HT1080 (cell line): ENCODE results near the gene ZBTB46. TPM values are rescaled to one million over a fixed set of nuclear protein-coding genes. Genes with fewer than 3 reads are reported as not detected.

Experiments
- DNase-seq: peaks from one replicate; pipeline ENCODE4 v3.0.0-alpha.2; 2015; ENCODE audit warnings: low read depth
- total RNA-seq: library from RNA; depleted of rRNA; stranded (reverse); fragments of >200 nt; shearing (Covaris generic); gene quantifications from 2 replicates; pipeline ENCODE4 v1.2.3, GENCODE V29; 2014

Gene ZBTB46
- total RNA-seq, 1 experiment from 2014 or later, result 0.19 TPM

DNA sequence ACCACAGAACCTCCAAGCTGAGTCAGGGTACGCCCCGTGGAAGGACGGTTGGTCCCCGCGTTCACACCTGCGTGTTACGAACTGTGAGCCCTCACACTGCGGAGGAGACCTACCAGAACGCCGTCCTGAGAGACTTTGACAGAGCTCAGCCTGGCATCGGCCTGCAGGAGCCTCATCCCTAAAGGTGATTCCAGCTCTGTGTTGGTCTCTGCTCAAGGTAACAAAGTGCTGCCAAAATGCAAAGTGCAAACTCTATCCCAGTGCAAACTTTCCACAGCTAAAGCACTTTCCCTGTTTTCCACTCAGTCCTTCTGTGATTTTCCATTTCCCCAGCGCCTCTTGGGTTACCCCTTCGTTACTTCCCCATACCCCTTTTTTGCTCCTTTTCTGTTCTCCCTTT lies 8.6 kb upstream of the ZBTB46 start:
- DNase-seq, result no peak

DNA sequence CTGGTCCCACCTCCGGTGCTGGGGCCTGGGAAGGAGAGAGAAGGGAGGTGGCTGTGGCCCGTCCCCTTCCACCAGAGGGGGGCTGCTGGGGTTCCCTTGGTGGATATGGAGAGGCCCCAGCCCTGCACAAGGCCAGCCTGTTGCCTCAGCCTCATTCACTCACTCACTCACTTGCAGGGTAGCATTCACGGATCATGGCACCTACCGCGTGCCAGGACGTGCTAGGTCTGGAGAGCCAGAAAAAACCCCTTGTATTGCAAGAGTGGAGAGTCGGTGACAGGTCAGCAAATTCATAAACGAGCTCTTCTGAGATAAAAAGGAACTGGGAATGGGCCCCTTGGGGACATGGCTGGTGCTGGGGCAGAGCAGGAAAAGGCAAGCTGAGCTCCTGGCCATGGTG lies 6.4 kb upstream of the ZBTB46 start:
- DNase-seq, result no peak

DNA sequence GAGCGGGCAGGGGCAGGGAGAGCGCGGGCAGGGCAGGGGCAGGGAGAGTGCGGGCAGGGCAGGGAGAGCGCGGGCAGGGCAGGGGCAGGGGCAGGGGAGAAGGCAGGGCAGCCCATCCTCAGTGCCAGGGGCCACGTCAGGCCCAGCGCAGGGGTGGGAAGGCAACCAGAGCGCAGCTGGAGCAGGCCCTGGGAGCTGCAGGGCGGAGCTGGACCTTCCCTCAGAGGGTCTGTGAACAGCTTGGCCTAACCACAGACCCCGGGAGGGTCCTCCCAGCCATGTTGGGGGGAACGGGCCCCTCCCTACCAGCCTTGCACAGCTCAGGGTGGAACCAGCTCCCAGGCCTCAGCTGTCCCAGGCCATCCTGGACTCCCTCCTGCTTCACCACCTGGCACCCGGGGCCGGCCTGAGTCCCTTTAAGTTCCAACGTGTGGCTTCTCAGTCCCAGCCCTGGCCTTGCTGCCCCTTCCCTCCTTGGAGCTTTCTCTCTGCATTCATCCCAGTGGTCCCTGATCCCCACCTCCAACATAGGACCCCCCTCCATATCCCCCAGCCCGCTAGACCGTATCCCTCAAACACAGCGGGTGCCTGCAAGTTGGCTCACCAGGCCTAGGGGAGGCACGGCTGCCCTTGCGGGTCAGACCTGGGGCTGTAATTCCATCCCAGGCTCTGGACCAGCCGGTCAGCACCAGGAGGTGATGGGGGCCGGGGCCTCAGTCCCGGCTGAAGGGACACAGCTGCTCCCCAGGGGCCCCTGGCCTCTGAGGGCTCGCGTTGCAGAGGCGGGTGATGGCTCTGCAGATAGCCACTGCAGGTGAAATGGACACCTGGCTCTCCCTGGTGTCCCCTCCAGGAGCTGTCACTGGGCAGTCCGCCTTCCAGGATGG lies 5.6 kb upstream of the ZBTB46 start:
- no peak for DNase-seq

DNA sequence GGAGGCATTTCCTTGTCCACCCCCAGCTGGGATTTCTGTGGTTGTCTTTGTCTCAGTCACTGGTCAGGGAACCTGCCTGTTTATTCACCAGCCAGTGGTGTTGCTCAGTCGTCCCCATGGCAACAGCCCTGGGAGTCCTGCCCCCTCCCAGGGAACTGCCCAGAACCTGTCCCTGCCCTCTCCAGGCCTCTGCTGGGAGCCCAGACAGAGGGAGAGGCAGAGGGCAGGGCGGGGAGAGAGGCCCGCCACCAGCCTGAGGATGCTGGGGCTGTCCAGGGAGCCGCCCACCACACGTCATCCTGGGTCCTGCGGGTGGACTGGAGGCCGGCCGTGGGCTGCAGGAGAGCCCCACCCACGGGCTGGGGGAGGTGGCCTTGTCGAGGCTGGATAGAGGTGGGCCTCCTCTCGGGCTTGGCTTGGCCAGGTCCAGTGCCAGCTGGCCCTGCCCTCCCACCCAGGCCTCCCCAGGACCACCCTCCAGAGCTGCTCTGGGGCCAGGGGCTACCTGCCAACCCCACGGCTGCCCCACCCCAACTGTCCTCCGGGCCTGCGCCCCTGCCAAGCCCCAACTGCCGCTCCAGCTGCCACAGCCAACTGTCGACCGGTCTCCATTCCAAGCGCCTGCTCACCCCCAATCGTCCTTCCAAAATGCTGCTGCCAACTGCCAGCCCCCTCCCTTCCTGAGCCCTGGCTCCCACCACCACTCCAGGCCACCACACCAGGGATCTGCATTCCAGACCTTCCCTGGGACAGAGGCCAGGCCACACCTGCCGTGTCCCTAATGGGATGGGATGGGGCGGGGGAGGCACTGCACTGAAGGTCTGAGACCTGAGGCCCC lies 4.2 kb upstream of the ZBTB46 start:
- peak; percentile 89 for DNase-seq

DNA sequence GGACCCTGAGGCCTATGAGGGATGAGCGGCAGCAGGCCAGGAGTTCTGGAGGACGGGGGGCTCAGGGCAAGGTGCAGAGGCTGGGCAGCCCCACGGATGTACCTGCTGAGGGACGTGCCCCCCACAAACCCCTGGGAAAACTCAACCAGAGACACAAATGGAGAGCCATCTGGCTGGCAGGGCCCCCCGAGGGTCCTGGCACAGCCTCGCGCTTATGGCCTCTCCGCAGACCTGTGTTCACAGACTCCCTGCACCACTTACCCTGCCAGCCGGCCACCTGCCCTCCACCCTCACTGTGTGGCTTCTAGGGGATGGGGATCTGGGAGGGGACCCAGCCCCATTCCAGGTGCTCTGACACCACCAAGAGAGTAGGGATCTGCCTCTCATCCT lies 3.4 kb upstream of the ZBTB46 start:
- DNase-seq, result no peak

DNA sequence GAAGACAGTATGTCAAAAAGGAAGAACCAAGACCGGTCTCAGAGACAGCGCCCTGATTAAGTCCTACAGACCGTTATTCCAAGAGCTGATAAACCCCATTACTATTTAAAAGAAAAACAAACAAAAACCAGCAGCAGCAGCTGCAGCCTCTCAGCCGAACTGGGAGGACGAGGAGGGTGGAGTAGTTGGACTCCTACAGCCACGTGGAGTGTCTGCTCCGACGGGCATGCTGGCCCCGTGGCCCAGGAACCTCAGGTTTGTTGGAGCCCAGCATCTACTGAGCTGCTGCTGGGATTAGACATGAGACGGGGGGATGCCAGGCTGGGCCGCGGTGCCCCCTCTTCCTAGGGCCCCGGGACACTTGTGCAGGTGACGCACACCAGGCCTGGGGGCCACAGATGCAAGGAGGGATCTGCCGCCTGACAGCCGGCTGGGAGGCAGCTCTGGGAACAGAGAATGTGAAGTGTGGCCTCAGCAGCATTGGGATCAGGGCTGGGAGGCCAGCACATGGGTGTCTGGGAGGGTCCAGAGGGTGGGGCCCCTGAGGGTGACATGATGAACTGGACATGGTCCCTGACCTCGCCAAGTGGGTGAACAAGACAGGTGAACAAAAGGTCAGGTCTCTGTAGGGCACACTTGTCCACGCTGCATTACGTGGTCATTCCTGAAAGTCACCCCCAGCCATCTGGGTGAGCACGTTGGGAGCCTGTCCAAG lies 2.9 kb upstream of the ZBTB46 start:
- no peak for DNase-seq

DNA sequence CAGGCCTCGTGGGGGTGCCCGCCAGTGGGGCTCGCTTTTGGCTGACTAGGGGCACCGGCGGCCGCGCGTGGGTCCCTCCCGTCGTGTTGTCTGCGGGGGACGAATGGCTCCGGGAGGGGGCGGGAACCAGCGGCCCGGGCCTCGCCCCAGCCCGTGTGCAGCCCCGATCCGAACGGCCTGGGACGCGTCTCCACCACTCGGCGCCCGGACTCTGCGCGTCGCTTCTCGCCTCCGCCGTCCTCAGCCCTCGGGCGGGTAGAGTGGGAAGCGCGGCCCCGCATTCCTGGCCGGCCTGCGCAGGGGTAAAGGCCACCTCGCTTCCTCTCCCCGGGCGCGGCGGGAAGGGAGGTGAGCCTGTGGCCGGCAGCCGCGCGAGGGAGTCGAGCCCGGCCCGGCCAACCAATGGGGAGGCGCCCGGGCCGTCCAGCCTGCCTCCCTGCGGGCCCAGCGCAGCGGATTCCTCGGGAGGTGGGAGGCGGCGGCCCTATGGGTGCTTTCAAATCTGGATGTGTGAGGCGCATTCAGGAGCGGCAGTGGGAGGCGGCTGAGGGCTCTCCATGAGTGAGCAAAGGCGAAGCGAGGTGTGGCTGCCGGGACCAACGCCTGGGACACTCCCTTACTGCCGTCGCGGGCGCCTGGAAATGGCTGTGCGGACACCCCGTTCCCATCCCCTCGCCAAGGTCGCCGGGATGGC lies 1.1 kb upstream of the ZBTB46 start:
- DNase-seq, result no peak

GRCh38 chr20:63831646-63831992 lies 555 bp upstream of the ZBTB46 start:
- DNase-seq, result no peak

- no peak for DNase-seq
Measured at GRCh38 chr20:63829945-63830835, 874 bp downstream of the ZBTB46 start.

DNA sequence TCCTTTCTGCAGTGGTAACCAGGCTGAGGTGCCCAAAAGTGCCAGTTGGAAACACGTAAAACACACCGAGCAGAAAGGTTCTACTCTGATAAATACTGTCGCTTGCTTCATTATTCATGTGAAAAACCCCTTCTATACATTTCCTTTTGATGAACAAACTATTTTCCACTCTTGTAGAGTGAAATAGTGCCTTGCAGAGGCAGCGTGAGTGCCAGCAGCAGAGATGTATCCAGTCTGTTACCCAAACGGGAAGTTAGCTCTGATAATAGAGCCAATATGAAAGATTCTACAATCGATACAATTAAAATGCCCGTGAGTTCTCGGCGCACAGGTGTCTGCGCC lies 1.5 kb downstream of the ZBTB46 start:
- DNase-seq, result no peak

- DNase-seq, result no peak
Measured at GRCh38 chr20:63828951-63829350, 2.1 kb downstream of the ZBTB46 start.

- no peak for DNase-seq
Measured at GRCh38 chr20:63828545-63828944, 2.5 kb downstream of the ZBTB46 start.

GRCh38 chr20:63828124-63828523 lies 2.9 kb downstream of the ZBTB46 start:
- no peak for DNase-seq

DNA sequence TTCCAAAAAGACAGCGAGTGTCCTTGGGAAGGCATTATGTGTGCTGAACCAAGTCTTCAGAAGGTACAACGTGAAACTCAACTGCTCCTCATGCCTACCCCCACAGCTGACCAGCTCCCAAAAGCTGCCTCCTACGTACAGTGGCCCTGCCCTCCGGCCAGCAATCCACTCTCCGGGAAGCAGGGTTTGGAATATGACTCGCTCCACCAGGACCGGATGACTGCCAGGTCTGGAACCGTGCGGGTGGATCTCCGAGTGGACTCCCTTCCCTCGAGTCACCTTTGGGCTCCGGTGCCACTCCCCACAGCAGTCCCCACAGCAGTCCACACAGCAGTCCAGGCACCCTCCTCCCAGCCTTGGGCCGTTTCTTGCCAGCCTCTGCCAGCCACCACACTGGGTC lies 4.3 kb downstream of the ZBTB46 start:
- DNase-seq, result no peak

- DNase-seq, result no peak
Measured at GRCh38 chr20:63825331-63826118, 5.5 kb downstream of the ZBTB46 start.

- DNase-seq, result no peak
Measured at GRCh38 chr20:63823691-63824311, 7.3 kb downstream of the ZBTB46 start.

- DNase-seq, result no peak
Measured at GRCh38 chr20:63822276-63822696, 8.8 kb downstream of the ZBTB46 start.

GRCh38 chr20:63821811-63822210 lies 9.3 kb downstream of the ZBTB46 start:
- DNase-seq, result no peak
